Esophagus squamous epithelium (tissue), 5 donors: ENCODE results near the gene INMT. TPM values are rescaled to one million over a fixed set of nuclear protein-coding genes. Genes with fewer than 3 reads are reported as not detected.

Source experiments
- DNase-seq: peaks from one replicate; lab custom pipeline; 2025; lab: John Stamatoyannopoulos, UW
- H3K27ac ChIP-seq, 4 donors: fragments of 200-600 bp; sonication (generic); one replicate each; pipeline ENCODE4 v1.5.1; 2016 to 2019; ENCODE audit warnings: mild to moderate bottlenecking in 1 of 4
- H3K27me3 ChIP-seq, 4 donors: fragments of 200-600 bp; sonication (generic); 1 replicate in 3 of 4; 2 replicates in 1 of 4; pipeline versions ENCODE4 v1.5.1 to v1.6.0; 2017 to 2021; ENCODE audit warnings: antibody characterized with exemption in 1 of 4
- H3K36me3 ChIP-seq, 3 donors: fragments of 200-600 bp; sonication (generic); one replicate each; pipeline ENCODE4 v1.5.1; 2016 to 2019
- H3K4me1 ChIP-seq, 3 donors: fragments of 200-600 bp; sonication (generic); one replicate each; pipeline ENCODE4 v1.5.1; 2017 to 2019
- H3K4me3 ChIP-seq, 4 donors: fragments of 200-600 bp; sonication (generic); 1 replicate in 3 of 4; 2 replicates in 1 of 4; pipeline ENCODE4 v1.5.1; 2016 to 2019; ENCODE audit warnings: mild to moderate bottlenecking in 2 of 4, moderate library complexity in 1 of 4
- H3K9me3 ChIP-seq, 3 donors: fragments of 200-600 bp; sonication (generic); one replicate each; pipeline ENCODE4 v1.5.1; 2016 to 2019
- POLR2A ChIP-seq, 4 donors: fragments of 450-650 bp; IDR thresholded peaks; one replicate each; pipeline ENCODE4 v1.6.1; 2017; ENCODE audit warnings: antibody characterized with exemption in 4 of 4, mild to moderate bottlenecking in 4 of 4, moderate library complexity in 3 of 4
- WGBS, 2 donors: methylation state at CpG; one replicate each; pipeline ENCODE4 v1.1.5; 2018; 5-methylcytosine and 5-hydroxymethylcytosine counted together
- intact Hi-C: fragments of 100-400 bp; cut with DNase I; formaldehyde crosslinking; loops from one replicate; pipeline ENCODE4 v1.15.0; 2022
- total RNA-seq, 4 donors: library from RNA; depleted of rRNA; stranded (reverse); fragments of >200 nt; gene quantifications; one replicate each; pipeline ENCODE4 v1.1.0, GENCODE V29; 2016
- TF ChIP-seq, protein P1 (sequence below), 6 experiments: fragments of 450-650 bp in 4 of 6; fragments of 200-600 bp in 2 of 6; sonication (generic) in 2 of 6; IDR thresholded peaks; one replicate each; pipeline ENCODE4 v1.5.1; 2016 to 2019; ENCODE audit warnings: antibody characterized with exemption in 6 of 6, mild to moderate bottlenecking in 4 of 6, moderate library complexity in 4 of 6
- donor health status: DM: yes; HTN: yes; CAD: no.

Gene INMT
- total RNA-seq, 4 donors from 2014 or later: 0.76 to 40.2 (median 7.8) TPM

DNA sequence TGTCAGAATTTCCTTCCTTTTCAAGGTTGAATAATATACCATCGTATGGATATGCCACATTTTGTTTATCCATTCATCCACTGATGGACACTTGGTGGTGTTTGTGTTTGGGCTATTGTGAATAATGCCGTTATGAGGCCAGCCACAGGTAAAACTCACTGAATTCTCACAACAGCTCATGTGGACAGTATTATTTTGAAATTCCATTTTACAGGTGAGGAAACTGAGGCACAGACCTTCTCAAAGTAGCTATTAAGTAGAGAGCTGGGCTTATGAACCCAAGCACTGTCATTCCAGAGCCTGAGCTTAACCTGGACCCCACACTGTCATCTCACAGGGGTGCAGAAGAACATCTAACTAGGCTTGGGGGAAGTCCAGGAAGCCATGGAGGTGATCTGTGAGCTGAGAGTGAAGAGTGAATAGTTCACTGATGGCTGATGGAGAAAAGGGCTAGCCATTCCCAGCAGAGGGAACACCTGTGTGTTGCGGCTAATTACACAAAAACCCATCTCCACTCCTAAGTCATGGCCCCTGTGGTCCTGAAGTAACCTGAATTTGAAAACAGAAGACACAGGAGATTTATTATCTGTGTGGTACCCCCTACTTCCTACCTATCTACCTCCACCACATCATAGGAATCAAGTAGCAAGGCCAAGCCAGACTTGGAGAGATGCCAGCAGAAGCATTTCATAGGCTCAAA is 8.7 kb downstream of the INMT start:
- Histone ChIP-seq H3K4me3 (no peak overlapping the region), H3K27ac (peak overlapping the region in 1 of 4 donors; percentile 22), H3K9me3 (no peaks in the 10 kb centered on the region), H3K27me3 (no peaks in the 10 kb centered on the region), H3K36me3 (no peaks in the 10 kb centered on the region), H3K4me1 (peaks cover 0 to 56% (median 18%) of the 10 kb centered on the region in 3 donors)
- intact Hi-C loops: no loop called here
- TF ChIP-seq, protein P1, sequence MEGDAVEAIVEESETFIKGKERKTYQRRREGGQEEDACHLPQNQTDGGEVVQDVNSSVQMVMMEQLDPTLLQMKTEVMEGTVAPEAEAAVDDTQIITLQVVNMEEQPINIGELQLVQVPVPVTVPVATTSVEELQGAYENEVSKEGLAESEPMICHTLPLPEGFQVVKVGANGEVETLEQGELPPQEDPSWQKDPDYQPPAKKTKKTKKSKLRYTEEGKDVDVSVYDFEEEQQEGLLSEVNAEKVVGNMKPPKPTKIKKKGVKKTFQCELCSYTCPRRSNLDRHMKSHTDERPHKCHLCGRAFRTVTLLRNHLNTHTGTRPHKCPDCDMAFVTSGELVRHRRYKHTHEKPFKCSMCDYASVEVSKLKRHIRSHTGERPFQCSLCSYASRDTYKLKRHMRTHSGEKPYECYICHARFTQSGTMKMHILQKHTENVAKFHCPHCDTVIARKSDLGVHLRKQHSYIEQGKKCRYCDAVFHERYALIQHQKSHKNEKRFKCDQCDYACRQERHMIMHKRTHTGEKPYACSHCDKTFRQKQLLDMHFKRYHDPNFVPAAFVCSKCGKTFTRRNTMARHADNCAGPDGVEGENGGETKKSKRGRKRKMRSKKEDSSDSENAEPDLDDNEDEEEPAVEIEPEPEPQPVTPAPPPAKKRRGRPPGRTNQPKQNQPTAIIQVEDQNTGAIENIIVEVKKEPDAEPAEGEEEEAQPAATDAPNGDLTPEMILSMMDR (IDR thresholded peaks at IDR 0.05): no peak
- no peak for TF ChIP-seq POLR2A (IDR thresholded peaks at IDR 0.05)
- 90 to 93% methylated on average over 3 of the region's 3 CpGs for WGBS, 2 donors
- no peak for DNase-seq

DNA sequence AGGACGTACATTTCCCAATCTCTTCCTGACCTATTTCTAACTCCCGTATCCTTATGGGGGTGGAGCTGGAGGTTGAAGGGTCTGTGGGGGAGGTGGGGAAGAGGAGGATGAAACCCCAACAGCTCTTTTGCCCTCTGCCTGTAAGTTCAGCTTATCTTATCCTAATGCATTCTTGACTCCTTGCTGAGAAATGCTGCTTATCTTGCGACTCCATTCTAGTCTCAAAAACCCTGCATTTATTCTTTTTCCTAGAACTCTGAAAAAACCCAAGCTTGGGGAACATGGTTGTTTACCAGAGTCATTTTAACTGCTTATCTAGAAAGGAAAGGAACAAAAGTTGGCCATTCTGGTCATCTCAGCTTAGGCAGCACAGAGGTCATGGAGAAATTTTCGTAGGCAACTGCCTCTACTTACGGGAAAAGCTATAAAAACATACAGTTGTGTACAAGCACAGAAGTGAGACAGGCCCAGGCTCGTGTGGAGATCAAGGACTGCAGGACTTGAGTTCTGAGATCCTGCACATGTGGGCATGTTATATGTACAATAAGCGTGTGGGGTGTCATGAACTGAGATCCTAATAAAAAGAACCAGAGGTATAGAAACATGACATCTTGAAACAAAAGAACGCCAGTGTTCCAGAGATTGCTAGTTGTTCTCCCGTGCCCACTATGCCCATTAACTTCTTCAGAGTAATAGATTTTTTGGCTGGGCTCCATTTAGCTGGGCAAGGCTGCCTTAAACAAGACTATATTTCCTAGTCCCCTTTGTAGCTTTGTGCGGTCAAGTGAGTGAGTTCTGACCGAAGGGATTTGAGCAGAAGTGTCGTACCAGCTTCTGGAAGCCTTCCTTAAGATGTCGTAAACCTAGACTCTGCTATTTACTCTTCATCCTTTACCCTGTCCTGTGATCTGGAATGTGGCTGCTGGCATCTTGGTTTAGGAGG is 9.6 kb downstream of the INMT start:
- Histone ChIP-seq H3K27me3 (no peaks in the 10 kb centered on the region), H3K4me3 (no peak overlapping the region), H3K4me1 (peaks cover 0 to 55% (median 18%) of the 10 kb centered on the region in 3 donors), H3K27ac (no peak overlapping the region), H3K9me3 (no peaks in the 10 kb centered on the region), H3K36me3 (no peaks in the 10 kb centered on the region)
- no peak for TF ChIP-seq POLR2A (IDR thresholded peaks at IDR 0.05)
- TF ChIP-seq, protein P1 (IDR thresholded peaks at IDR 0.05): no peak
- no peak for DNase-seq
- intact Hi-C loops: no loop called here
- WGBS, 2 donors: 68 to 78% methylated on average over 13 of the region's 13 CpGs

DNA sequence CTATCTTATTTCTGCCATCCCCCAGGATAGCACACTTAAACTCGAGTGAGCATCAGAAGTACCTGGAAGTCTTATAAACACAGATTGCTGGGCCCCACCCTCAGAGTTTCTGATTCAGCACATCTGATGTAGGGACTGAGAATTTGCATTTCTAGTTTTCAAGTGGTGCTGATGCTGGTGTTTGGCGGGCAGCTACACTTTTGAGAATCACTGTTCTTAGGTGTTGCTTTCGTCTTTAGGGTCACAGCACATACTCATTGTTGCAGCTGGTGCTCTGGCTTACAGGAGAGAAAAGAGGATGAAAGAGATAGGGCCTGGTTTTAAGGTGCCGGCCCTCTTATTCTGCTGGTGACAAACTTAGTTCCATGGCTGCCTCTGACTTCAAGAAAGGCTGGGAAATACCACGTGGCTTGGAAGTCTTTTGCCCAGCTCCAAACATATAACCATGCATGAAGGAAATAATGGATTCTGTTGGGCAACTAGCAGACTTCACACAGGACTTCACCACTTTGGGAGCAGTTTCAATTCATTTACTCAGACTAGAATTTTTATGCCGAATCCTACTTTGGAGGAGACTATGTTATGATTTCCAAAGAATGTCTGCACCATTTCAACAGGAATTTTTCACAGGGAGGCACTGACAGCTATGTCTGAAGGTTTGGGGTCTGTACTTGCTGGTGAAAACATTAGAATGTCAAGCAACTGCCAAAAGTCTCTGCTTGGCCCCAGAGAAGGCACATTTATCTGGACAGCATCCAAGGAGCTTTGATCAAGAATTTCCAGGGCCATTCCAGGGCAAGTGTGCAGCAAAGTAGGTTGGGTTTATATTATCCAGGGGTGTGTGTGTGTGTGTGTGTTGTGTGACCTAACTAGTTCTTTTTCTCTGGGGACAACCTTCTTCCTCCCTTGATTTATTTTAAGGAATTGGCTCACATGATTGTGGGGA is 12.4 kb downstream of the INMT start:
- H3K4me1 ChIP-seq: peaks cover 0 to 38% (median 12%) of the 10 kb centered on the region in 3 donors
- no peaks in the 10 kb centered on the region for H3K27me3 ChIP-seq
- H3K36me3 ChIP-seq: no peaks in the 10 kb centered on the region
- intact Hi-C loops: no loop called here
- no peaks in the 10 kb centered on the region for H3K9me3 ChIP-seq
- no peak overlapping the region for H3K4me3 ChIP-seq
- no peak for TF ChIP-seq POLR2A (IDR thresholded peaks at IDR 0.05)
- TF ChIP-seq, protein P1 (IDR thresholded peaks at IDR 0.05): no peak
- H3K27ac ChIP-seq: peak overlapping the region; percentile 1 to 62 (median 34)
- 50 to 56% methylated on average over 5 to 6 of the region's 6 CpGs for WGBS, 2 donors
- no peak for DNase-seq

DNA sequence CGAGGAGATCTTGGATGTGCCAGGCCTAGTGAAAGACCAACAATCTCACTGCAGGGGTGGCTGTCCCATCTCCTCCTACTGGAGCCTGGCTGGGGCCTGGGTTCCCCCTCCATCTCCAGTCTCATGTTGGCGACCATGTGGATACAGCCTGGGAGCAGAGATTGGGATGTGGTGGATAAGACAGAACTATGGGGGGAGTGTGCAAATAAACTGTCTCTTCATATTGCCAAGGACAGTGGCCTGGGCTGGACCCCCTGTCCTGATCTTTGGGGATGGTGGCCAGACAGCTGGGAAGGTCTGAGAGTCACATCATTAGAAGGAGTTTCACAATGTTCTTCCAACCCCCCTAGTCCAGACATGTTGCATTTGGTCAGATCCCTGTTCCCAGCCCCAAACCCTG is 13.5 kb downstream of the INMT start:
- no peak for DNase-seq
- peak overlapping the region in 2 of 4 donors; percentile 30 to 62 for H3K27ac ChIP-seq

More for the DNA sequence above, 13.5 kb downstream of the INMT start:
- no peak for TF ChIP-seq POLR2A (IDR thresholded peaks at IDR 0.05)
- TF ChIP-seq, protein P1 (IDR thresholded peaks at IDR 0.05): no peak
- intact Hi-C loops: no loop called here
- Histone ChIP-seq H3K9me3 (no peaks in the 10 kb centered on the region), H3K36me3 (no peaks in the 10 kb centered on the region), H3K4me3 (no peak overlapping the region), H3K4me1 (peaks cover 0 to 41% (median 12%) of the 10 kb centered on the region in 3 donors), H3K27me3 (no peaks in the 10 kb centered on the region)
- 71 to 75% methylated on average over 1 of the region's 2 CpGs for WGBS, 2 donors
